Adrenal gland (tissue), 5 donors: Measurements from ENCODE around the gene CNTLN.
"Not testable (repeated sequence)": the region's sequence is repeated elsewhere in the genome, so short reads cannot be mapped to it uniquely, and the experiment has no call there.

Experiments
- CTCF ChIP-seq, 6 experiments: fragments of 450-650 bp in 4 of 6; fragments of 200-600 bp in 2 of 6; sonication (generic) in 1 of 6; IDR thresholded peaks; 1 replicate in 5 of 6; 2 replicates in 1 of 6; pipeline versions ENCODE4 v1.5.1 to v1.8.0; 2016 to 2021; ENCODE audit warnings: antibody characterized with exemption in 6 of 6, mild to moderate bottlenecking in 2 of 6, moderate library complexity in 1 of 6
- POLR2A ChIP-seq, 2 donors: fragments of 450-650 bp; IDR thresholded peaks; one replicate each; pipeline ENCODE4 v1.6.1; 2017; ENCODE audit warnings: antibody characterized with exemption in 2 of 2, mild to moderate bottlenecking in 2 of 2, moderate library complexity in 1 of 2
- donor health status: DM: no; HTN: no; CAD: no.

- TF ChIP-seq CTCF, POLR2A (IDR thresholded peaks at IDR 0.05): not testable (repeated sequence)
These were observed 133.8 kb downstream of the CNTLN start for GRCh38 chr9:17268531-17269188.
